Esophagus muscularis mucosa (tissue), 4 donors: Measurements from ENCODE around the gene UBE2QL1.

Source experiments
- EP300 ChIP-seq: sonication (generic); formaldehyde crosslinking; IDR thresholded peaks from one replicate; pipeline ENCODE4 v1.6.1; 2017; ENCODE audit warnings: antibody characterized with exemption
- POLR2A ChIP-seq: fragments of 450-650 bp; IDR thresholded peaks from one replicate; pipeline ENCODE4 v1.6.1; 2017; ENCODE audit warnings: antibody characterized with exemption, moderate library complexity, mild to moderate bottlenecking, low read depth
- TF ChIP-seq, protein P1 (sequence below), 3 experiments: fragments of 200-600 bp in 2 of 3; fragments of 450-650 bp in 1 of 3; sonication (generic) in 2 of 3; IDR thresholded peaks; one replicate each; pipeline ENCODE4 v1.5.1; 2017 to 2019; ENCODE audit warnings: antibody characterized with exemption in 3 of 3, mild to moderate bottlenecking in 2 of 3, moderate library complexity in 1 of 3

DNA sequence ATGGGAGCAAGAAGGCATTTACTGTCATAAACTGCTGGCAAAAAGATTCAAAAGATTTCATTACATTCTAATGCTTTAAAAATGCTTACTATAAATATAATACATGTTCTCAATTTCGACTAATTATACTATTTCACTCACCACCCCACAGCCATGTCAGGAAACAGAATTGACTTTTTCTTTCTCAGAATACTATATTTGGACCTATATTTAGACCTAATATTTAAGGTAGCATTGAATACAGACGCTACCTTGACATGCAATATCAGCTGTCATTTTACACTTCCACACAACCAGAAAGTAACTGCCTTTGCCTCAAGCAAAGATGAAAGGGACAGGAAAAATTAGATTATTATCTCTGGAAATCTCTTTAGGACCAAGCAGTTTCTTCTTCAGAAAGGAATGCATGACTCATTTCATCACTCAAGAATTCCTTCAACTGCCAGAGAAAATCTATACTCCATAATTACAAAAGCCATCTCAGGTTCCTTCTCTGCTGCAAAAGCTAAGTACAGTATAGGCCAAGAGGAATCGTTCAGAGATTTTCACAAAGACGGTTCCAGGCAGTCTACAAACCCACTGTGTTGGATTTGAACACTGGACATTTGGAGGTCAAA, 11.8 kb upstream of the UBE2QL1 start:
- TF ChIP-seq, protein P1, sequence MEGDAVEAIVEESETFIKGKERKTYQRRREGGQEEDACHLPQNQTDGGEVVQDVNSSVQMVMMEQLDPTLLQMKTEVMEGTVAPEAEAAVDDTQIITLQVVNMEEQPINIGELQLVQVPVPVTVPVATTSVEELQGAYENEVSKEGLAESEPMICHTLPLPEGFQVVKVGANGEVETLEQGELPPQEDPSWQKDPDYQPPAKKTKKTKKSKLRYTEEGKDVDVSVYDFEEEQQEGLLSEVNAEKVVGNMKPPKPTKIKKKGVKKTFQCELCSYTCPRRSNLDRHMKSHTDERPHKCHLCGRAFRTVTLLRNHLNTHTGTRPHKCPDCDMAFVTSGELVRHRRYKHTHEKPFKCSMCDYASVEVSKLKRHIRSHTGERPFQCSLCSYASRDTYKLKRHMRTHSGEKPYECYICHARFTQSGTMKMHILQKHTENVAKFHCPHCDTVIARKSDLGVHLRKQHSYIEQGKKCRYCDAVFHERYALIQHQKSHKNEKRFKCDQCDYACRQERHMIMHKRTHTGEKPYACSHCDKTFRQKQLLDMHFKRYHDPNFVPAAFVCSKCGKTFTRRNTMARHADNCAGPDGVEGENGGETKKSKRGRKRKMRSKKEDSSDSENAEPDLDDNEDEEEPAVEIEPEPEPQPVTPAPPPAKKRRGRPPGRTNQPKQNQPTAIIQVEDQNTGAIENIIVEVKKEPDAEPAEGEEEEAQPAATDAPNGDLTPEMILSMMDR (IDR thresholded peaks at IDR 0.05): no peak
- TF ChIP-seq POLR2A (no peak), EP300 (no peak)
